ENCODE data around the gene PCCB. TPM values are rescaled to one million over a fixed set of nuclear protein-coding genes. Genes with fewer than 3 reads are reported as not detected.

PCCB gene
- total RNA-seq, 8 experiments from 2014 or later = 25.3 to 69.7 (median 39.1) TPM

Other genes with a start within 250 kb of the PCCB start
- gene MSL2, start 54.0 kb upstream of the PCCB start, total RNA-seq = 10 to 100 TPM in 7 of 8 experiments, 1 to 10 TPM in 1; 7.7 to 35.4 (median 18.7) TPM